ENCODE measurements around the gene MB.

DNA sequence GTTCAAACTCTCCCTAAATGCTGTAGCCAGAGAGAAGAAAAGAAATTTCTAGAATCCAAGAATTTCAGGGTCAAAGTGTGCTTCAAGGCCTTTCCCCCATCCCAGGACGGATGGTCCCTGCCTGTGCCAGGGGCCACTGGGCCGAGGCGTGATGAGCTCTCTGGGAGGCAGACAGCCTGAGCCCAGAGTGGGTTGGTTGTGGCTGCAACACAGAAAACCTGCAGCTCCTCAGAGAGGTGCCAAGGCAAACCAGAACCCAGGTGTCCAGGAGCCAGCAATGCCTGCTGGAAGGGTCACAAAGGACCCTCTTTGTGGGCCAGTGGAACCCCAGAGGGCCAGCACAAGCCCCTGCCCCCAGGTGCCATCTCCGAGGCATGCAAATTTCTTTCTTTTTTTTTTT, 28.5 kb upstream of the MB start:
- TF ChIP-seq, protein P1, sequence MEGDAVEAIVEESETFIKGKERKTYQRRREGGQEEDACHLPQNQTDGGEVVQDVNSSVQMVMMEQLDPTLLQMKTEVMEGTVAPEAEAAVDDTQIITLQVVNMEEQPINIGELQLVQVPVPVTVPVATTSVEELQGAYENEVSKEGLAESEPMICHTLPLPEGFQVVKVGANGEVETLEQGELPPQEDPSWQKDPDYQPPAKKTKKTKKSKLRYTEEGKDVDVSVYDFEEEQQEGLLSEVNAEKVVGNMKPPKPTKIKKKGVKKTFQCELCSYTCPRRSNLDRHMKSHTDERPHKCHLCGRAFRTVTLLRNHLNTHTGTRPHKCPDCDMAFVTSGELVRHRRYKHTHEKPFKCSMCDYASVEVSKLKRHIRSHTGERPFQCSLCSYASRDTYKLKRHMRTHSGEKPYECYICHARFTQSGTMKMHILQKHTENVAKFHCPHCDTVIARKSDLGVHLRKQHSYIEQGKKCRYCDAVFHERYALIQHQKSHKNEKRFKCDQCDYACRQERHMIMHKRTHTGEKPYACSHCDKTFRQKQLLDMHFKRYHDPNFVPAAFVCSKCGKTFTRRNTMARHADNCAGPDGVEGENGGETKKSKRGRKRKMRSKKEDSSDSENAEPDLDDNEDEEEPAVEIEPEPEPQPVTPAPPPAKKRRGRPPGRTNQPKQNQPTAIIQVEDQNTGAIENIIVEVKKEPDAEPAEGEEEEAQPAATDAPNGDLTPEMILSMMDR (IDR thresholded peaks at IDR 0.05) = no peak
- no peak for TF ChIP-seq ZFX (IDR thresholded peaks at IDR 0.05; ENCODE audit: borderline replicate concordance)
